Measurements from ENCODE around the gene PIWIL4. TPM values are rescaled to one million over a fixed set of nuclear protein-coding genes. Genes with fewer than 3 reads are reported as not detected.

The PIWIL4 gene
- total RNA-seq, 4 donors from 2014 or later = 7.2 to 9.0 (median 8.3) TPM

DNA sequence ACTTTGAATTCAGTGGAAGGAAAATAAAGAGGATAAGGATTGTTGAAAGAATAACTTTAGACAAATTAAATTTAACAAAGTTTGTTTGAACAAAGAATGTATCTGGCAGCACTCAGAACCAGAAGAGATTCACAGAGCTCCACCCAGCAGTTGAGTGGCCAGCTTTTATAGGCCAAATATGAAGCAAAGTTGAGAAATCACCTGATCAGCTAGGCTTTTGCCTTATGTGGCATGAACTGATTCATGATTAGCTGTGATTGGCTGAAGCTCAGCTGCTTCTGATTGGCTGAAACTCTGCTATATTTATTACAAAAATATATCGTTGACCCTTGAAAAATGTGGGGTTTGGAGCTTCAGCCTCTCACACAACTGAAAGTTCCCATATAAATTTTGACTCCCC is 62.6 kb downstream of the PIWIL4 start:
- Histone ChIP-seq H3K4me3 (no peak overlapping the region), H3K4me1 (no peaks in the 10 kb centered on the region), H3K27ac (no peak overlapping the region), H3K36me3 (no peaks in the 10 kb centered on the region), H3K27me3 (no peaks in the 10 kb centered on the region), H3K9me3 (peaks cover 0 to 21% (median 2%) of the 10 kb centered on the region in 4 donors)
- TF ChIP-seq EP300 (IDR thresholded peaks at IDR 0.05) = no peak
- no peak for TF ChIP-seq POLR2A (IDR thresholded peaks at IDR 0.05)
- TF ChIP-seq, protein P1, sequence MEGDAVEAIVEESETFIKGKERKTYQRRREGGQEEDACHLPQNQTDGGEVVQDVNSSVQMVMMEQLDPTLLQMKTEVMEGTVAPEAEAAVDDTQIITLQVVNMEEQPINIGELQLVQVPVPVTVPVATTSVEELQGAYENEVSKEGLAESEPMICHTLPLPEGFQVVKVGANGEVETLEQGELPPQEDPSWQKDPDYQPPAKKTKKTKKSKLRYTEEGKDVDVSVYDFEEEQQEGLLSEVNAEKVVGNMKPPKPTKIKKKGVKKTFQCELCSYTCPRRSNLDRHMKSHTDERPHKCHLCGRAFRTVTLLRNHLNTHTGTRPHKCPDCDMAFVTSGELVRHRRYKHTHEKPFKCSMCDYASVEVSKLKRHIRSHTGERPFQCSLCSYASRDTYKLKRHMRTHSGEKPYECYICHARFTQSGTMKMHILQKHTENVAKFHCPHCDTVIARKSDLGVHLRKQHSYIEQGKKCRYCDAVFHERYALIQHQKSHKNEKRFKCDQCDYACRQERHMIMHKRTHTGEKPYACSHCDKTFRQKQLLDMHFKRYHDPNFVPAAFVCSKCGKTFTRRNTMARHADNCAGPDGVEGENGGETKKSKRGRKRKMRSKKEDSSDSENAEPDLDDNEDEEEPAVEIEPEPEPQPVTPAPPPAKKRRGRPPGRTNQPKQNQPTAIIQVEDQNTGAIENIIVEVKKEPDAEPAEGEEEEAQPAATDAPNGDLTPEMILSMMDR (IDR thresholded peaks at IDR 0.05) = no peak
- WGBS, 2 donors = 83 to 85% methylated on average over 1 of the region's 1 CpG
- no peak for DNase-seq (ENCODE audit: low spot score in 2 of 2)

DNA sequence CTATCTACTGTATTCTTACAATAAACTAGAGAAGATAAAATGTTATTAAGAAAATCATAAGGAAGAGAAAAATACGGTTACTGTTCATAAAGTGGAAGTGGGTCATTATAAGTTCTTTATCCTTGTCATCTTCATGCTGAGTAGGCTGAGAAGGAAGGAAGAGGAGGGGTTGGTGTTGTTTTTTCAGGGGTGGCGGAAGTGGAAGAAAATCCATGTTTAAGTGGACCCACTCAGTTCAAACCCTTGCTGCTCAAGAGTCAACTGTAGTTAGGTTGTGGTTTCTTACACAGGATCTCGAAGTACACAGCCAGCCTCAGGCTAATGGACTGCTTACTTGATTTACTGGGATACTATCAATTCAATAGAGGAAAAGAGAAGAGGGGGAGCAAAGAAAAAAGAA is 63.1 kb downstream of the PIWIL4 start:
- WGBS, 2 donors = 73 to 80% methylated on average over 3 of the region's 3 CpGs
- no peaks in the 10 kb centered on the region for H3K4me1 ChIP-seq
- H3K4me3 ChIP-seq = no peak overlapping the region
- TF ChIP-seq EP300 (IDR thresholded peaks at IDR 0.05) (no peak), POLR2A (IDR thresholded peaks at IDR 0.05) (no peak)
- TF ChIP-seq, protein P1 (IDR thresholded peaks at IDR 0.05) = no peak
- H3K36me3 ChIP-seq = no peaks in the 10 kb centered on the region
- peaks cover 0 to 21% (median 2%) of the 10 kb centered on the region in 4 donors for H3K9me3 ChIP-seq
- no peak overlapping the region for H3K27ac ChIP-seq
- DNase-seq (ENCODE audit: low spot score in 2 of 2) = no peak
- no peaks in the 10 kb centered on the region for H3K27me3 ChIP-seq

- Histone ChIP-seq H3K4me3 (no peak overlapping the region), H3K27me3 (no peaks in the 10 kb centered on the region), H3K27ac (no peak overlapping the region), H3K36me3 (no peaks in the 10 kb centered on the region), H3K9me3 (peaks cover 0 to 10% (median under 1%) of the 10 kb centered on the region in 4 donors), H3K4me1 (peaks cover 0 to under 1% (median 0%) of the 10 kb centered on the region in 4 donors)
- no peak for DNase-seq (ENCODE audit: low spot score in 2 of 2)
- WGBS, 2 donors = 76 to 77% methylated on average over 2 of the region's 2 CpGs
- TF ChIP-seq, protein P1 (IDR thresholded peaks at IDR 0.05) = no peak
- TF ChIP-seq EP300 (IDR thresholded peaks at IDR 0.05) = no peak
- no peak for TF ChIP-seq POLR2A (IDR thresholded peaks at IDR 0.05)
These were observed 65.2 kb downstream of the PIWIL4 start for GRCh38 chr11:94632356-94632755.

GRCh38 chr11:94635072-94635471 is 67.9 kb downstream of the PIWIL4 start:
- Histone ChIP-seq H3K4me1 (peaks cover 0 to 21% (median 3%) of the 10 kb centered on the region in 4 donors), H3K9me3 (no peaks in the 10 kb centered on the region), H3K27me3 (no peaks in the 10 kb centered on the region), H3K4me3 (no peak overlapping the region), H3K36me3 (no peaks in the 10 kb centered on the region), H3K27ac (no peak overlapping the region)
- no peak for DNase-seq (ENCODE audit: low spot score in 2 of 2)
- TF ChIP-seq, protein P1 (IDR thresholded peaks at IDR 0.05) = no peak
- TF ChIP-seq POLR2A (IDR thresholded peaks at IDR 0.05) = no peak
- TF ChIP-seq EP300 (IDR thresholded peaks at IDR 0.05) = no peak
- whole genome bisulfite sequencing, 2 donors = 83 to 89% methylated on average over 2 of the region's 2 CpGs

GRCh38 chr11:94636388-94636949 is 69.3 kb downstream of the PIWIL4 start:
- peaks cover 0 to 21% (median 3%) of the 10 kb centered on the region in 4 donors for H3K4me1 ChIP-seq
- no peaks in the 10 kb centered on the region for H3K27me3 ChIP-seq
- H3K4me3 ChIP-seq = no peak overlapping the region
- TF ChIP-seq, protein P1 (IDR thresholded peaks at IDR 0.05) = no peak
- TF ChIP-seq POLR2A (IDR thresholded peaks at IDR 0.05) (no peak), EP300 (IDR thresholded peaks at IDR 0.05) (no peak)
- DNase-seq (ENCODE audit: low spot score in 2 of 2) = no peak
- no peak overlapping the region for H3K27ac ChIP-seq
- H3K36me3 ChIP-seq = no peaks in the 10 kb centered on the region
- WGBS, 2 donors = 84 to 86% methylated on average over 2 of the region's 2 CpGs
- H3K9me3 ChIP-seq = no peaks in the 10 kb centered on the region

Data from tibial nerve (tissue), 4 donors.